ENCODE results near the gene ZNF597.

DNA sequence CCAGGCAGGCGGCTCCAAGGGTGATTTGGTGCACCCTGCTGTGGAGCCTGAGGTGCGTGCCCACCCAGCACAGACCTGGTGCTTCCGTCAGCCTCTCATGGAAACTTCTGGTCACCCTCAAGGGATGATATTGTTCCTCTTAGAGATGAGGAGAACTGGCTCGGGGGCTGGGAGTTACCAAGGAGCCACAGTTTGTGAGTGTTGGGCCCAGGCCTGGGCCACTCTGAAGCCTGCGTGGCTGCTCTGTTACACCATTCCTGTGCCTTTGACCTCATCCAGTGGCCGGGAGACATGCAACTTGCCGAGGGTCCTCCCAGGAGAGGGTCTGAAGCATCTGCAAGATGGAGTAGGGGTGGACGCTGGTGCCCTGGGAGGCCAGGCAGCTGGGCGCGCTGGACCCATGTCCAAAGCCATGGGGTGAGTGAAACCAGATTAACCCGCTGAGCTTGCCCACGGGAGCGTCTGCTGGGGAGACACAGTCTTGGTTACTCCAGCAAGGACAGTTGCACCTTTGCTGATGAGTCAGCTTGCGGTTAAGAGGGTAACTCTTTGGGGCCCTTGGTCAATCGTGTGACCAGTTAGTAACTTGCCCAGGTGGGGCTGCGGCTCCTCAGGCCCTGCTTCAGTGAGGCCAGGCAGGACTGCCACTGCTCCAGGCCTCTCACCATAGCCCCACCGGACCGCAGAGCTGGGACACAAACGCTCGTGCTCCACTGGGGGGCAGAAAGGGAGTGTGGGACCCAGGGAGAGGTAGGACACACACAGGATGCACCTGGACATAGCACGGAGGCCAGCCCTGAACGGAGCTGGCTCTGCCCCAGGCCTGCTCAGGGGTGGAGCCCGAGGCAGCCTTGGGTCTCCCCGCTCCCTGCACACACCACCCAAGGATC is 44.5 kb upstream of the ZNF597 start:
- TF ChIP-seq CTCF (IDR thresholded peaks at IDR 0.05) = no peak
- TF ChIP-seq POLR2A (IDR thresholded peaks at IDR 0.05) = no peak

Measured in lower leg skin (tissue), 3 donors.